ENCODE data around the gene CSNK1D.

CSNK1D gene

DNA sequence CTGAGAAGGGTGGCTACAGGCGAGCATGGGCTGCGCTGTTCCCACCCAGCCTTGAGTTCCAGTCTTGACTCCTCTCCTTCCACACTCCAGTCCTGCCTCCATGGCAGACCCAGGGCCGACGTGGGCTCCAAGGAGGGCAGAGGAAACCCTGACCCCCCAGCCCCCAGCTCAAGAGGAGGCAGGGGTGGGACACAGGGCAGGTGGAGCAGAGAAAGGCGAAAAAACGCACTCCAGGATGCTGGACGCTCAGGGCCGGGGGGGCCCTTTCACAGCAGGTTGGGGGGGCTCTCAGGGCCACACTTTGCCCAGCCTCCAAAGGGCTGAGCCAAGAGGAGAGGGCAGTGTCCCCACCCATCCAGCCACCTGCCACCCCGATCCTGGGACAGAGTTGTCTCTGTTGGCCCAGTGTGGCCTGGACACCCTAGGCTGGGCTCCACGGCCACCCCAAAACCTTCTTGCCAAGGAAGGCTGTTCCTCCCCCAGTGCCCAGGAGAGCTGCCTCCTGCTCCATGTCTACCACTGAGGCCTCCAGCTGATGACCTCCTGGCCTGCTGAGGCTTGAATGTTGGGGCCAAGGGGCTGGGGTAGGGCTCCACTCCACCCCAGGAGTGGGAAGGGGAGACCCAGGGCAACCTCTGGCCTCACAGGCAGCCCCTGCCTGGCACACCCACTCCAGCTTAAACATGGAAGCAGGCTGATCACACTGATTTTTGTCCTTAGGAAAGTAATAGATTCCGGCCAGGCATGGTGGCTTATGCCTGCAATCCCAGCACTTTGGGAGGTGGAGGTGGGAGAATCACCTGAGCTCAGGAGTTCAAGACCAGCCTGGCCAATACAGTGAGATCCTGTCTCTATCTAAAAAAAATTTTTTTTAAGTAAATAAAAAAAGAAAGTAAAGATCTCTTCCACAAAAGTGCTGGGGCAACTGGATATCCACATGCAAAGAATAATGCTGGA, 53.5 kb downstream of the CSNK1D start:
- no peak for ATAC-seq (replicated peaks)
- no peaks in the 10 kb centered on the region for H3K27me3 Mint-ChIP-seq
- H3K36me3 Mint-ChIP-seq (ENCODE audit: insufficient read depth), result peaks cover 21% of the 10 kb centered on the region
- no peak overlapping the region for H3K4me3 Mint-ChIP-seq
- H3K27ac Mint-ChIP-seq, result no peak overlapping the region
- no peaks in the 10 kb centered on the region for H3K9me3 Mint-ChIP-seq
- H3K4me1 Mint-ChIP-seq (ENCODE audit: low read depth in 2 of 2), result peaks cover 13 to 26% of the 10 kb centered on the region in 2 donors
- DNase-seq, result no peak

DNA sequence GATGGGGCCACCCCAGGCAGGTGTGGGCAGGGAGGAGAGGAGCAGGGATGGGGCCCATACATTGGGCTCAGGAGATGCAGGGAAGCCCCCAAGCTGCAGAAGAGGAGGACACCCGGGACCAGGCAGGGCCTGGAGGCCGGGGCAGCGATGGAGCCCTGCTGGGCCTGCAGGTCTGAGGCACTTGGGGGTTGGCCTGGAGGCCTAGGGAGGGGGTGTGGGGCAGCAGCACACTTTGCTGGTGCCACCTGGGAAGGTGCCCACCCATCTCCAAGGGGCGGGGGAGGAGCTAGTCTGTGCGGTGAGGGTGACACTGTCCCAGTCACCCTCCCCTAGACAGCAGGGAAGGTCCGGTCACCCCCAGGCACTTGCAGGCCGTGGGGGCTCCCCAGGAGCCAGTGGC, 54.4 kb downstream of the CSNK1D start:
- Mint-ChIP-seq H3K27me3 (no peaks in the 10 kb centered on the region), H3K27ac (peak overlapping the region in 1 of 2 donors; percentile 56), H3K4me3 (no peak overlapping the region), H3K4me1 (ENCODE audit: low read depth in 2 of 2) (peaks cover 19 to 27% of the 10 kb centered on the region in 2 donors), H3K36me3 (ENCODE audit: insufficient read depth) (peaks cover 22% of the 10 kb centered on the region), H3K9me3 (no peaks in the 10 kb centered on the region)
- no peak for ATAC-seq (replicated peaks)
- DNase-seq, result no peak

DNA sequence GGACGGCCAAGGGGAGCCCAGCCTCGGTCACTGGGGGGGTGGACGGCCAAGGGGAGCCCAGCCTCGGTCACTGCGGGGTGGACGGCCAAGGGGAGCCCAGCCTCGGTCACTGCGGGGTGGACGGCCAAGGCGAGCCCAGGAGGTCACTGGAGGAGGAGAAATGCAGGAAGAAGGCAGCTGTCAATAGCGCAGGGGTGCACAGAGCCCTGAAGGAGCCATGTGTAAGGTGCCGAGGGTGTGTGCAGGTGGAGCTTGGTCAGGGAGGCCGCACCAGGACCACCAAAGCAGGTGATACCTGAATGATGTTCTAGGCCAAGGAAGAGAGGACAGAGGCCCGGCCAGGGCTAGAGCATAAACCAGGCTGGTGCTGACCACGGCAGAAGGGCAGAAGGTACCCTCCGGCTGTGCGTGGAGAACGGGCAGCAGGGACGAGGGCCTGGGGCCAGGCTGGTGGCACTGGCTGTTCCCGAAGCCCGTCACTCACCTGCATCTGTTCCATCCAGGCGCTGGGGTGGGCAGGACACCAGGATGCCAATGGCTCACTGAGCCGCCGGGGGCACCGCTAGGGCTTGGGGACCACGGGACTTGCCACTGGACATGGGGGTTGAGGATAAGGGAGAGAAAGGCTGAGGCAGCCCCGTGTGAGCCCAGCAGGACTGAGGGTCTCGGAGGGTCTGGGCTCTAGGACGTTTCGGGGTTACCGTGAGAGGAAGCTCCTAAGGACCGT, 55.0 kb downstream of the CSNK1D start:
- H3K27ac Mint-ChIP-seq, result peak overlapping the region; percentile 53 to 56
- H3K27me3 Mint-ChIP-seq, result no peaks in the 10 kb centered on the region
- no peak for ATAC-seq (replicated peaks)

DNA sequence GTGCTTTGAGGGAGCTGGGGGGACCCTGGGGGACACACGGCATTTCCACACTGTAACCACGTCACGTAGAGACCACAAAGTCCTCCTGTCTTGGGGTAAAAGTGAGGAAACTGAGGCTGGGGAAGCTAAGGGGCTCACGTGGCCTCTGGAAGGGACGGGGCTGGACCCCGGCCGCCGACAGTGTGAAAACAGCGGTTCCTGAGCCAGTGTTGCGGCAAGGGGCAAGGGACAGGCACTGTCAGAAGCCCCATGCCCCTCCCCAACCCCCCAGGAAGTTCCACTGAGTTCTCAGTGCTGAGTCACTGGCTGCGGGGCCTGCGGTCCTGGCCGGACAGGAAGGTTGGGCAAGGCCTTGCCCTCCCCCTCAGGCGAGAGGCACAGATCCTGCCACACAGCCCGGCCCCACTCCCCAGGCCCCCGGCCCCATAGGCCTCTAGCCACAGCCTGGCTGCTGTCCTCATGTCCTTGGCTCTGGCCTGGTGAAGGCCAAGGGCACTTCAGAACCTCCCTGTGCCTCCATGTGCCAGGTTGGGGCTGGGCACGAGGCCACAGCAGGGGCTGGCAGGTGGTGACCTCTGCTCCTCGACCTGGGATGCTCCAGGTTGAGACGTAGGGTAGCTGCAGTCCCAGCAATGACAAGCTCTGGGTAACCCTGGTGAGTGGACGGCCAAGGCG, 55.8 kb downstream of the CSNK1D start:
- Mint-ChIP-seq H3K27me3 (no peaks in the 10 kb centered on the region), H3K27ac (peak overlapping the region in 1 of 2 donors; percentile 95), H3K4me1 (ENCODE audit: low read depth in 2 of 2) (peaks cover 25 to 33% of the 10 kb centered on the region in 2 donors), H3K9me3 (no peaks in the 10 kb centered on the region), H3K4me3 (no peak overlapping the region), H3K36me3 (ENCODE audit: insufficient read depth) (peaks cover 28% of the 10 kb centered on the region)
- ATAC-seq (replicated peaks) (no peak), DNase-seq (no peak)

More for the DNA sequence above, 55.0 kb downstream of the CSNK1D start:
- Mint-ChIP-seq H3K36me3 (ENCODE audit: insufficient read depth) (peaks cover 24% of the 10 kb centered on the region), H3K4me1 (ENCODE audit: low read depth in 2 of 2) (peaks cover 23 to 31% of the 10 kb centered on the region in 2 donors), H3K9me3 (no peaks in the 10 kb centered on the region), H3K4me3 (no peak overlapping the region)
- DNase-seq, result no peak

DNA sequence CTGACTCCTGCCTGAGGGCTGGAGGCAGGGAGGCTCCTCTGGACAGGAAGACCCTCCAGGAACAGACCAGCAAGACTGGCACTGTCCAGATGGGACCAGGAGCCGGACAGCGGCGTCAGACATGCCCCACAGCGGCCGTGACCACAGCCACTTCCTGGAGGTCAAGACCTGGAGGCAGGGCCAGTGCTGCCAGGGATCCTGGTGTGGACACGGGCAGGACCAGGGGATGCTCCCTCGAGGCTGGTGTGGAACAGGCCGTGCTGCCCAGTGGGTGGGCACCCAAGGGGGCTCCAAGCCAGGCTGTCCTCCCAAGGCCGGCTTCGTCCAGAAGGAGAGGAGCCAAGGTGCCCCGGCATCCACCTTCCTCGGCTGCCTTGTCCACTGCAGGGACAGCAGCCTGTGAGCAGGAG, 56.4 kb downstream of the CSNK1D start:
- Mint-ChIP-seq H3K27me3 (no peaks in the 10 kb centered on the region), H3K36me3 (ENCODE audit: insufficient read depth) (peaks cover 28% of the 10 kb centered on the region), H3K4me1 (ENCODE audit: low read depth in 2 of 2) (peaks cover 25 to 33% of the 10 kb centered on the region in 2 donors), H3K4me3 (peak overlapping the region; percentile 58 to 77), H3K27ac (peak overlapping the region; percentile 87 to 95), H3K9me3 (no peaks in the 10 kb centered on the region)
- ATAC-seq (replicated peaks) (no peak), DNase-seq (no peak)

DNA sequence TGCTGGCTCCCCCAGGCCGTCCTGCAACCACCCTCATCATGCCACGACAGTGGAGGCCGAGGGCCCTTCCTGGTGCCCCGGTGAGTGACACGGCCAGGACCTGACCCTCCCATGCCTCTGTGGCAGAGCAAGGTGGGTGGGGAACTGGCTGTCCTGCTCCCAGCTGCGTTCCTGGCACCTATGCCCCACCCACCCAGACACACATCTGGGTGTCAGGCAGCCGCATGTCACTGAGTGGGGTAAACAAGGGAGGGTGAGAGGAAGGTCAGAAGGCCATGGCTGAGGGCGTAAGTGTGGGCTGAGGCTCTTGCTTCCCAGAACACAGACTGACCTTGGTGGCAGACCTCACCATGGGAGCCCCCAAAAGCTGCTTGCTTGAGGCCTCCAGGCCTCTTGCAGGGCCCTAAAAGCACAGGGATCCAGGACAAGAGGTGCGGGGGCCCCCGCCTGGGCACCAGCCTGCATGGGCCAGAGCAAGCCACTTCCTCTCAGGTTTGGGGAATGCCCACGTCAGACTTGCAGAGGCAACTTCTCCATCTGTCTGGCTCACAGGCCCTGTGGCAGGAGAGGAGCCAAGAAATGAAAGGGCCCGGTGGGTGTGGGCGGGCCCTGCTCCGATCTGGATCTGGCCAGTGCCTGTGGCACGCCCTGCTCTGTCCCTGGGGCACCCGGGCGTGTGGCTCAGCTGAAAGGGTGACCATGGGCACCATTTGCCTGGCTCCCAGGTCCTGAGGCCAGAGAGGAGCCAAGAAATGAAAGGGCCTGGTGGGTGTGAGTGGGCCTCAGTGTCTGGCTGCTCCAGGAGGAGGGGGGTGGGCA, 57.0 kb downstream of the CSNK1D start:
- Mint-ChIP-seq H3K4me3 (peak overlapping the region; percentile 58 to 77), H3K27ac (peak overlapping the region; percentile 87 to 95), H3K9me3 (no peaks in the 10 kb centered on the region), H3K27me3 (no peaks in the 10 kb centered on the region), H3K36me3 (ENCODE audit: insufficient read depth) (peaks cover 28% of the 10 kb centered on the region), H3K4me1 (ENCODE audit: low read depth in 2 of 2) (peaks cover 29 to 33% of the 10 kb centered on the region in 2 donors)
- ATAC-seq (replicated peaks) (peak; percentile 70), DNase-seq (peak; percentile 48 to 63 (median 61))

DNA sequence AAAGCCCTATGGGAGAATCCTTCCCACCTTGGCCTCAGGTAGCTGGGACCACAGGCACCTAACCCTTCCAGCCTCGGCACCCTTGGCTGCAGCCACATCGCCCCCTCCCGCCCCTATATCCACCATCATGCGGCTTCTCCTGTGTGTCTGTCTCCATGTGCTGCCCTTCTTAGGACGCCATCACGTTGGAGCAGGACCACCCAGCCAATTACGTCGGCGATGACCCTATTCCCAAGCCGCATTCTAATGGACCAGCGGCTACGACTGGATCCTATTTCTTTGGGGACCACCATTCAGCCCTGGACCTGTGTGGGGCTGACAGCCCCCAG, 57.6 kb downstream of the CSNK1D start:
- peak overlapping the region; percentile 58 to 77 for H3K4me3 Mint-ChIP-seq

DNA sequence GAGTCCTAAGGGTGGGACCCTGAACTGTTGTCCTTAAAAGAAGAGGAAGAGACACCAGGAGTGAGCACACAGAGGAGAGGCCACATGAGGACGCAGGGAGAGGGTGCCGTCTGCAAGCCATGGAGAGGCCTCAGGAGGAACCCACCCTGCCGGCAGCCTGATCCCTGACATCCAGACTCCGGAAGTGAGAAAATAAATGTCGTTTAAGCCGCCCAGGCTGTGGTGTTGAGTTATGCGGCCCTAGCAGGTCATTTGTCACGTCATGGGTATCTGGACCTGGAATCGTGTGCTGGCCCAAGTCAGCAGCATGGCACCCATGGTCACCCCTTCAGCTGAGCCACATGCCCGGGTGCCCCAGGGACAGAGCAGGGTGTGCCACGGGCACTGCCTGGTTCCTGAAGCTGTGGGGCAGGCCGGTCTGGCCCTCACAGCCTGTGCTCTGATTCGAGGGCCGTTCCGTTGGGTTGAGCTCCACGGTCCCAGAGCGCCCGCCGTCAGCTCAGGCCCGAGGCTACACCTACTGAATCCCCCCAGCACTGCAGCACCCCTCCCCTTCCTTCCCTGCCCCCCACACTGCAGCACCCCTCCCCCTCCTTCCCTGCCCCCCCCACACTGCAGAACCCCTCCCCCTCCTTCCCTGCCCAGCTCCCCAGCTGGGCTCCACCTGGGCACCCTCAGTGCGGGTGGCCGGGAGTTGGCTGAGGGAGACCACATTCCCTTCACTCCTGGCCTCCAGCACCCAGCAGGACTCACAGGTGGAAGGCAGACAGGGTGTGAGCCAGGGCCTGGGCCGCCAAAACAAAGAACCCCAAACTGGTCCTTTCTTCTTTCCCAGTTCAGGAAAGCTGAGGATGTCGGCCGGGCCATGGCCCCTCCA, 58.2 kb downstream of the CSNK1D start:
- Mint-ChIP-seq H3K27ac (peak overlapping the region; percentile 87 to 95), H3K36me3 (ENCODE audit: insufficient read depth) (peaks cover 28% of the 10 kb centered on the region), H3K4me3 (peak overlapping the region; percentile 58 to 77), H3K9me3 (no peaks in the 10 kb centered on the region), H3K27me3 (no peaks in the 10 kb centered on the region), H3K4me1 (ENCODE audit: low read depth in 2 of 2) (peaks cover 30 to 31% of the 10 kb centered on the region in 2 donors)
- no peak for DNase-seq
- no peak for ATAC-seq (replicated peaks)

More for the DNA sequence above, 57.6 kb downstream of the CSNK1D start:
- ATAC-seq (replicated peaks) (no peak), DNase-seq (no peak)
- Mint-ChIP-seq H3K27me3 (no peaks in the 10 kb centered on the region), H3K9me3 (no peaks in the 10 kb centered on the region), H3K36me3 (ENCODE audit: insufficient read depth) (peaks cover 28% of the 10 kb centered on the region), H3K27ac (peak overlapping the region; percentile 87 to 95), H3K4me1 (ENCODE audit: low read depth in 2 of 2) (peaks cover 30 to 31% of the 10 kb centered on the region in 2 donors)

DNA sequence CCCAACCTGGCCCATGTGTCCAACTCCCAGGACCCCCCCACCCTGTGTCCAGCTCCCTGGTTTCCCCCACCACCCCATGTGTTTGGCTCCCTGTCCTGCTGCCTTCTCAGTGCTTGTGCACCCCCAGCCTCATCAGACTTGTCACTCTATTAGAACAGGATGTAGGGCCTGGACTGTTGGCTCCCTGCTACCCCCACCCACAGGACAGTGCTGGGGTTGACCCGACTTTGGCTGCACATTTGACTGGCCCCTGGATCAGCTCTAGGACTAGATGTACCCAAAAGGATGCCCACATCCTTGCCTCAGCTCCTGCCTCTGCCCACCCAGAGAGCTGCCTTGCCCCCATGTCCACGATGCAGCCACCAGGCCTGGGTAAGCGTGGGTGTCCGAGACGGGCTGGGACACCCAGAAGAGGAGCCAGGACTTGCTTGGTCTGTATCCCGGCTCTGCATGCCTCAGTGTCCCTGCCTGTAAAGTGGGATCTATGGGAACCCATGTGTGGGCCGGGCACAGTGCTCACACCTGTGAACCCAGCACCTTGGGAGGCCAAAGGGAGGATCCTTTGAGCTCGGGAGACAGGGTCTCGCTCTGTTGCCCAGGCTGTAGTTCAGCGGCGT, 59.4 kb downstream of the CSNK1D start:
- ATAC-seq (replicated peaks) (no peak), DNase-seq (no peak)
- Mint-ChIP-seq H3K9me3 (no peaks in the 10 kb centered on the region), H3K4me3 (peak overlapping the region; percentile 77 to 82), H3K27me3 (no peaks in the 10 kb centered on the region), H3K36me3 (ENCODE audit: insufficient read depth) (peaks cover 28% of the 10 kb centered on the region), H3K4me1 (ENCODE audit: low read depth in 2 of 2) (peaks cover 30 to 34% of the 10 kb centered on the region in 2 donors), H3K27ac (peak overlapping the region; percentile 86 to 95)

DNA sequence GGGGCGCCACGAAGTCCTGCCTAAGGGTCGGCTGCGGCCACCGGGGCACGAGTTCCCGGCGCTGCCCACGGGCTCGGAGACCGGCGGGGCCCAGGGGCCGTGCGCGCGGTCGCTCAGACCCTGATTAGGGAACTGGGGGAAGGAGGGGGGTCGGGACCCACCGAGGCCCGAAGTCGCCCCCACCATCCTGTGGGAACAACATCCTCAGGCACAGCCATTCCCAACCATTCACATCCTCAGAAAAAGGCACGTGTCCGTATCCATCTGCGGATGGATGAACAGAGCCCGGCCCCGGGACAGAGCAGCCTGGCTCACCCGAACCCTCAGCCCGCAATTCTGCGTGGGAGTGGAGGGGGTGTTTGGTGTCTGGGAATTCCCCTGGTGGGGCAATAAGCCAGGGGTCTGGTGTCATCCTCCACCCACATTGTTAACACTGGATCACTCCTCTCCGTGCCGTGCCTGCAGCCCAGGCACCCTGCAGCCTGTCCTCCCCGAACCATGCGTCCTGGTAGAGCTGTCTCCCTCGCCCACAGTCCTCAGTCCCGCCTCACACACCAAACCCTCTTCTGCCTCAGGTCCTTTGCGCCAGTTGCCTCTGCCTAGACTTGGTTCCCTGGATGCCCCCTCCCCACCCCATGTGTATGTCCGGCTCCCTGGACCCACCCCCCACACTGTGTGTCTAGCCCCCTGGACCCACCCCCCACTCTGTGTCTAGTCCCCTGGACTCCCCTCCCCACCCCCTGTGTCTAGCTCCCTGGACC, 60.1 kb downstream of the CSNK1D start:
- peak; percentile 54 for ATAC-seq (replicated peaks)
- H3K36me3 Mint-ChIP-seq (ENCODE audit: insufficient read depth), result peaks cover 28% of the 10 kb centered on the region
- peak; percentile 57 to 69 (median 68) for DNase-seq
- no peaks in the 10 kb centered on the region for H3K9me3 Mint-ChIP-seq
- peak overlapping the region; percentile 86 to 95 for H3K27ac Mint-ChIP-seq
- no peaks in the 10 kb centered on the region for H3K27me3 Mint-ChIP-seq
- H3K4me3 Mint-ChIP-seq, result peak overlapping the region; percentile 77 to 82
- peaks cover 31 to 36% of the 10 kb centered on the region in 2 donors for H3K4me1 Mint-ChIP-seq (ENCODE audit: low read depth in 2 of 2)
